ENCODE data around the gene TMC8. TPM values are rescaled to one million over a fixed set of nuclear protein-coding genes. Genes with fewer than 3 reads are reported as not detected.

Gene TMC8
- total RNA-seq, 2 experiments from 2014 or later: 251 to 292 TPM

GRCh38 chr17:78146881-78147280 lies 16.3 kb downstream of the TMC8 start:
- Mint-ChIP-seq H3K4me1 (peaks cover 6% of the 10 kb centered on the region), H3K9me3 (ENCODE audit: low read depth) (no peaks in the 10 kb centered on the region), H3K4me3 (no peak overlapping the region), H3K36me3 (peaks cover 5% of the 10 kb centered on the region), H3K27me3 (no peaks in the 10 kb centered on the region), H3K27ac (no peak overlapping the region)
- ATAC-seq: no peak
- CTCF ChIA-PET: interaction anchor here (0.8 to 1.2 kb wide), 2 partner anchors 29 to 104 kb away, joined by 3 to 4 read pairs; no protein-coding TSS in a partner anchor
- DNase-seq: no peak

GRCh38 chr17:78147315-78147998 lies 16.9 kb downstream of the TMC8 start:
- H3K27me3 Mint-ChIP-seq: no peaks in the 10 kb centered on the region
- peaks cover 3% of the 10 kb centered on the region for H3K36me3 Mint-ChIP-seq
- CTCF ChIA-PET: interaction anchor here (1.0 to 1.2 kb wide), 2 partner anchors 10 to 104 kb away, joined by 3 read pairs; no protein-coding TSS in a partner anchor
- peaks cover 6% of the 10 kb centered on the region for H3K4me1 Mint-ChIP-seq
- no peak overlapping the region for H3K4me3 Mint-ChIP-seq
- ATAC-seq (no peak), DNase-seq (no peak)
- H3K9me3 Mint-ChIP-seq (ENCODE audit: low read depth): no peaks in the 10 kb centered on the region
- H3K27ac Mint-ChIP-seq: no peak overlapping the region

- ATAC-seq: no peak
- Mint-ChIP-seq H3K36me3 (no peaks in the 10 kb centered on the region), H3K4me3 (no peak overlapping the region), H3K4me1 (peaks cover 6% of the 10 kb centered on the region), H3K27ac (no peak overlapping the region), H3K9me3 (ENCODE audit: low read depth) (no peaks in the 10 kb centered on the region), H3K27me3 (no peaks in the 10 kb centered on the region)
- CTCF ChIA-PET: interaction anchor here (1.0 kb wide), 1 partner anchor 11 kb away, joined by 3 read pairs; no protein-coding TSS in a partner anchor
- DNase-seq: no peak
These were observed 17.9 kb downstream of the TMC8 start for GRCh38 chr17:78148286-78149016.

- Mint-ChIP-seq H3K4me1 (peaks cover 15% of the 10 kb centered on the region), H3K9me3 (ENCODE audit: low read depth) (no peaks in the 10 kb centered on the region), H3K4me3 (no peak overlapping the region), H3K36me3 (no peaks in the 10 kb centered on the region), H3K27me3 (no peaks in the 10 kb centered on the region), H3K27ac (no peak overlapping the region)
- DNase-seq (no peak), ATAC-seq (no peak)
- CTCF ChIA-PET: interaction anchor here (0.9 to 1.7 kb wide), 3 partner anchors 25 to 100 kb away, joined by 3 to 4 read pairs (median 4); no protein-coding TSS in a partner anchor
These were observed 21.0 kb downstream of the TMC8 start for GRCh38 chr17:78151514-78152008.

GRCh38 chr17:78154903-78155811 lies 24.6 kb downstream of the TMC8 start:
- Mint-ChIP-seq H3K4me1 (peaks cover 13% of the 10 kb centered on the region), H3K4me3 (no peak overlapping the region)
- DNase-seq: peak; percentile 68

GRCh38 chr17:78159575-78160158 lies 29.1 kb downstream of the TMC8 start:
- no peak for ATAC-seq
- Mint-ChIP-seq H3K4me1 (peaks cover 13% of the 10 kb centered on the region), H3K9me3 (ENCODE audit: low read depth) (no peaks in the 10 kb centered on the region), H3K36me3 (no peaks in the 10 kb centered on the region), H3K4me3 (no peak overlapping the region), H3K27ac (no peak overlapping the region), H3K27me3 (no peaks in the 10 kb centered on the region)
- CTCF ChIA-PET: no interaction called here
- DNase-seq: no peak

More at GRCh38 chr17:78154903-78155811, 24.6 kb downstream of the TMC8 start:
- CTCF ChIA-PET: interaction anchor here (0.7 to 1.9 kb wide), 3 partner anchors 13 to 1851 kb away, joined by 3 to 5 read pairs (median 3); no protein-coding TSS in a partner anchor
- no peaks in the 10 kb centered on the region for H3K9me3 Mint-ChIP-seq (ENCODE audit: low read depth)
- no peaks in the 10 kb centered on the region for H3K27me3 Mint-ChIP-seq
- peak overlapping the region; percentile 66 for H3K27ac Mint-ChIP-seq
- peak; percentile 88 for ATAC-seq
- H3K36me3 Mint-ChIP-seq: no peaks in the 10 kb centered on the region

GRCh38 chr17:78163881-78164747 lies 33.5 kb downstream of the TMC8 start:
- Mint-ChIP-seq H3K4me1 (peaks cover 4% of the 10 kb centered on the region), H3K27me3 (no peaks in the 10 kb centered on the region), H3K9me3 (ENCODE audit: low read depth) (no peaks in the 10 kb centered on the region), H3K27ac (no peak overlapping the region), H3K36me3 (no peaks in the 10 kb centered on the region), H3K4me3 (no peak overlapping the region)
- DNase-seq: no peak
- ATAC-seq: no peak
- CTCF ChIA-PET: interaction anchor here (0.9 to 2.5 kb wide), 3 partner anchors 12 to 51 kb away, joined by 3 to 11 read pairs (median 6); no protein-coding TSS in a partner anchor

- Mint-ChIP-seq H3K4me1 (peaks cover 7% of the 10 kb centered on the region), H3K9me3 (ENCODE audit: low read depth) (no peaks in the 10 kb centered on the region), H3K27ac (no peak overlapping the region), H3K27me3 (no peaks in the 10 kb centered on the region), H3K36me3 (no peaks in the 10 kb centered on the region), H3K4me3 (no peak overlapping the region)
- CTCF ChIA-PET: interaction anchor here (1.5 to 1.9 kb wide), 2 partner anchors 11 to 12 kb away, joined by 3 to 6 read pairs; no protein-coding TSS in a partner anchor
- no peak for DNase-seq
- ATAC-seq: no peak
These were observed 34.4 kb downstream of the TMC8 start for GRCh38 chr17:78164748-78165607.

GRCh38 chr17:78166416-78166815 lies 35.8 kb downstream of the TMC8 start:
- H3K4me3 Mint-ChIP-seq: no peak overlapping the region
- CTCF ChIA-PET: interaction anchor here (1.5 kb wide), 1 partner anchor 10 kb away, joined by 3 read pairs; no protein-coding TSS in a partner anchor
- peaks cover 17% of the 10 kb centered on the region for H3K4me1 Mint-ChIP-seq

GRCh38 chr17:78168242-78168902 lies 37.8 kb downstream of the TMC8 start, which contains the start of gene SYNGR2:
Gene SYNGR2, plus strand, starts transcription at chr17:78168581. Its CDS starts 36 bp downstream, at chr17:78168617.
- H3K4me1 Mint-ChIP-seq: peaks cover 37% of the 10 kb centered on the region
- ATAC-seq: peak; percentile 94
- H3K36me3 Mint-ChIP-seq: peaks cover 10% of the 10 kb centered on the region
- CTCF ChIA-PET: no interaction called here
- H3K4me3 Mint-ChIP-seq: peak within 1 kb of the TSS; percentile 55
- peak within 1 kb of the TSS; percentile 57 for H3K27ac Mint-ChIP-seq
- H3K9me3 Mint-ChIP-seq (ENCODE audit: low read depth): no peaks in the 10 kb centered on the region
- no peaks in the 10 kb centered on the region for H3K27me3 Mint-ChIP-seq
- DNase-seq: peak; percentile 89

More at GRCh38 chr17:78166416-78166815, 35.8 kb downstream of the TMC8 start:
- H3K36me3 Mint-ChIP-seq: peaks cover 2% of the 10 kb centered on the region
- no peak overlapping the region for H3K27ac Mint-ChIP-seq
- no peak for DNase-seq
- ATAC-seq: no peak
- no peaks in the 10 kb centered on the region for H3K9me3 Mint-ChIP-seq (ENCODE audit: low read depth)
- H3K27me3 Mint-ChIP-seq: no peaks in the 10 kb centered on the region
